HepG2 (cell line): ENCODE measurements around the gene EIF5A. TPM values are rescaled to one million over a fixed set of nuclear protein-coding genes. Genes with fewer than 3 reads are reported as not detected.

ENCODE experiments used
- CREB1 ChIP-seq, 2 experiments: fragments of 450-650 bp in 1 of 2; IDR thresholded peaks; 2 replicates each; pipeline ENCODE4 v1.6.1; 2016 to 2017; ENCODE audit warnings: control low read depth in 1 of 2, mild to moderate bottlenecking in 1 of 2, missing compliant biosample characterization in 1 of 2, missing genetic modification characterization in 1 of 2
- KIAA2018 ChIP-seq: sonication (generic); formaldehyde crosslinking; IDR thresholded peaks from 2 replicates; pipeline ENCODE4 v1.5.0; 2020; ENCODE audit warnings: mild to moderate bottlenecking, missing genetic modification reagents, borderline replicate concordance
- NR2F1 ChIP-seq, 2 experiments: fragments of 450-650 bp in 1 of 2; formaldehyde crosslinking in 1 of 2; IDR thresholded peaks; 2 replicates each; pipeline versions ENCODE4 v1.5.0 to v1.6.1; 2016 to 2020; ENCODE audit warnings: mild to moderate bottlenecking in 1 of 2, missing compliant biosample characterization in 1 of 2, missing genetic modification reagents in 1 of 2, moderate library complexity in 1 of 2
- PHF8 ChIP-seq: sonication (generic); formaldehyde crosslinking; IDR thresholded peaks from 2 replicates; pipeline ENCODE4 v1.5.0; 2020; ENCODE audit warnings: missing genetic modification reagents
- SOX13 ChIP-seq, 3 experiments: fragments of 450-650 bp in 1 of 3; sonication (generic) in 1 of 3; formaldehyde crosslinking in 1 of 3; IDR thresholded peaks in 2 of 3; conservative IDR thresholded peaks in 1 of 3; 2 replicates each; pipeline versions ENCODE4 v1.5.0 to v1.6.1; 2016 to 2020; ENCODE audit warnings: antibody characterized with exemption in 1 of 3, mild to moderate bottlenecking in 1 of 3, missing compliant biosample characterization in 1 of 3, missing genetic modification reagents in 1 of 3, moderate library complexity in 1 of 3
- TMF1 ChIP-seq: sonication (generic); formaldehyde crosslinking; IDR thresholded peaks from 2 replicates; pipeline ENCODE4 v1.8.1; 2022; ENCODE audit warnings: low read depth, missing genetic modification reagents
- TRAFD1 ChIP-seq: sonication (generic); formaldehyde crosslinking; IDR thresholded peaks from 2 replicates; pipeline ENCODE4 v1.5.1; 2020; ENCODE audit warnings: missing genetic modification reagents, mild to moderate bottlenecking, borderline replicate concordance
- ZNF484 ChIP-seq: sonication (generic); formaldehyde crosslinking; IDR thresholded peaks from 2 replicates; pipeline ENCODE4 v1.5.1; 2020; ENCODE audit warnings: mild to moderate bottlenecking, low read depth, missing genetic modification reagents, borderline replicate concordance
- ZNF503 ChIP-seq: sonication (generic); formaldehyde crosslinking; IDR thresholded peaks from 2 replicates; pipeline ENCODE4 v1.4.0; 2020; ENCODE audit warnings: missing genetic modification reagents
- ZNF563 ChIP-seq: sonication (generic); formaldehyde crosslinking; IDR thresholded peaks from 2 replicates; pipeline ENCODE4 v1.8.0; 2022; ENCODE audit warnings: mild to moderate bottlenecking, moderate library complexity, missing genetic modification reagents
- ZNF639 ChIP-seq: conservative IDR thresholded peaks from 2 replicates; pipeline ENCODE4 v1.6.1; 2018; ENCODE audit warnings: missing genetic modification reagents
- ZNF777 ChIP-seq: sonication (generic); formaldehyde crosslinking; IDR thresholded peaks from 2 replicates; pipeline ENCODE4 v1.4.0; 2020; ENCODE audit warnings: missing genetic modification reagents
- polyA plus RNA-seq, 8 experiments: library from polyadenylated mRNA; depleted of rRNA in 3 of 8; stranded (reverse) in 7 of 8; unstranded in 1 of 8; fragments of >200 nt; fragmentation: Illumina TruSeq in 4 of 8; extraction: Trizol in 4 of 8; gene quantifications; 2 replicates each; pipeline versions ENCODE4 v1.2.1 to v1.2.3, GENCODE V29; 2011 to 2016; ENCODE audit warnings: low read depth in 4 of 8, missing spikeins in 1 of 8, mixed read lengths in 1 of 8; ENCODE audit not compliant: insufficient read depth in 1 of 8
- total RNA-seq, 5 experiments: library from RNA; depleted of rRNA; stranded (reverse); fragments of >200 nt; fragmentation: Illumina TruSeq; extraction: Trizol; gene quantifications; 2 replicates each; pipeline ENCODE4 v1.2.3, GENCODE V29; 2016; ENCODE audit warnings: low read depth in 1 of 5

The EIF5A gene
- total and polyA plus RNA-seq, 2 of the 13 experiments (the other 11 are each of a cell fraction or from before 2014, with no cell fraction given), result 319 to 337 TPM

GRCh38 chr17:7329997-7330637, 22.7 kb downstream of the EIF5A start (continued):
- TF ChIP-seq KIAA2018 (CRISPR knock-in tag), result no peak
- no peak for TF ChIP-seq TRAFD1 (CRISPR knock-in tag)
- no peak for TF ChIP-seq ZNF777 (CRISPR knock-in tag)
- no peak for TF ChIP-seq ZNF639 (CRISPR knock-in tag)
- TF ChIP-seq ZNF503 (CRISPR knock-in tag), result no peak
- TF ChIP-seq TMF1, result no peak
- no peak for TF ChIP-seq CREB1 (IDR thresholded peaks at IDR 0.05)
- no peak for TF ChIP-seq CREB1 (CRISPR knock-in tag; IDR thresholded peaks at IDR 0.05)
- TF ChIP-seq SOX13 (IDR thresholded peaks at IDR 0.05), result no peak
- no peak for TF ChIP-seq SOX13 (CRISPR knock-in tag; conservative IDR thresholded peaks at IDR 0.05 in 1 of 2, IDR thresholded peaks at IDR 0.05 in 1 of 2)
- 0 out of 2 replicates have a peak, but pooled peaks have one; percentile 3 for TF ChIP-seq PHF8 (CRISPR knock-in tag)
- TF ChIP-seq NR2F1 (CRISPR knock-in tag; IDR thresholded peaks at IDR 0.05), result no peak
- TF ChIP-seq ZNF563 (CRISPR knock-in tag), result no peak; the same call in 1 of the 2 replicates
- no peak for TF ChIP-seq ZNF484
